ENCODE results near the gene MYL3.

Gene MYL3

DNA sequence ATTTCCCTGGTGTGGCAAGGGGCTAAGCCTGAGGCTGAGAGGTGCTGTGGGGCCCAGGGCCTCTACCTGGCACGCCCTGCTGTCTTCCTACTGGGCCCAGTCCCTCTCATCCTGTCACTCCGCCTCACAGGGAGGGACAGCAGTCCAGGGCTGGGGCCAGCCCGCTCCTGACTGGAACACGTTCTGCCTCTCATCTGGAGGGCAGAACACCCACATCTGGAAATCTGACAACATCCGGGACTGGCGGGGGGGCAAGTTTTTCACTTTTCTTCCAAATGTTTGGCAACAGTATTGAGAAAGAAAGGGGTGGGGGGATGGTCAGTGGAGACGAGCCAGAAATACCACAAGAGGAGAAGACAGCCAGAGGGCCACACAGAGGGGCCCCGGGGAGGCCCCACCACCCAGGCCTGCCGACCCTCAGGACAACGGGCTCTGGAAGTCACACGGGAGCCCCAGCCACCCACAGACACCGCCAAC, 1.8 kb upstream of the MYL3 start:
- DNase-seq (ENCODE audit: low read depth): no peak

DNA sequence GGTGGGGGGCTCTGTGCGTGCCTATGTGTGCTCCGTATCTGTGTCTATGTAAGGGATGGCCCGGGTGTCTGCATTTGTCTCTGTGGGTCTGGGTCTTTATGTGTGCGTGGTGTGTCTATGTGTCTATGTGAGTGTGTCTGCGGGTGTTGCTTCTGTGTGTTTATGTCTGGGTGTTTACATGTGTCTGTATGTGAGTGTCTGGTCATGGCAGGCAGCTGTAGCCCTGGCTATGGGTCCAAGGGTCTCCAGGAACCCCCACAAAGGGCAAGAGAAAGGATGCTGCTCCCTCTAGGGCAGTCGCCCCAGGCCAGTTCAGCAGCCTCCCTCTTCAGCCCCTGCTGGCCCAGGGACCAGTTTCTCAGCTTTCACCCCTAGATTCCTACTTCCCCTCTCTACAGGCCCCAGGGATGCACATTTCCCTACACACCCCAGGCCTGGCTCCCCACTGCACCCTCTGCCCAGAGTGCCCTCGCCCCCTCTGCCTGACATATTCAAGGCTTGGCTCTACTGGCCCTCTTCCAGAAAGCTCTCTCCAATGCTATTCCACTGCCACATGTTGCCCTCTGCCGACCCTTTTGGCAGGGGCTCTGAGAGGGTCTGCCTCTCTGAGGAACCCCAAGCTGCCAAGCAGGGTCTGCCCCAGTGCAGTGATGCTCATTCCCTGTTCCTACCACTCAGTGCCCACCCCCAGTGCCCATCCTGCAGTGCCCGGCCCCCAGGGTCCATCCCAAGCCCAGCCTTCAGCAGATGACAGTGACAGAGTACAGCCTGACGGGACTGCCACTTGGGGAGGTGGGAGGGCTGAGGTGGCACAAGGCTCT, 1.0 kb upstream of the MYL3 start:
- no peak for DNase-seq (ENCODE audit: low read depth)

DNA sequence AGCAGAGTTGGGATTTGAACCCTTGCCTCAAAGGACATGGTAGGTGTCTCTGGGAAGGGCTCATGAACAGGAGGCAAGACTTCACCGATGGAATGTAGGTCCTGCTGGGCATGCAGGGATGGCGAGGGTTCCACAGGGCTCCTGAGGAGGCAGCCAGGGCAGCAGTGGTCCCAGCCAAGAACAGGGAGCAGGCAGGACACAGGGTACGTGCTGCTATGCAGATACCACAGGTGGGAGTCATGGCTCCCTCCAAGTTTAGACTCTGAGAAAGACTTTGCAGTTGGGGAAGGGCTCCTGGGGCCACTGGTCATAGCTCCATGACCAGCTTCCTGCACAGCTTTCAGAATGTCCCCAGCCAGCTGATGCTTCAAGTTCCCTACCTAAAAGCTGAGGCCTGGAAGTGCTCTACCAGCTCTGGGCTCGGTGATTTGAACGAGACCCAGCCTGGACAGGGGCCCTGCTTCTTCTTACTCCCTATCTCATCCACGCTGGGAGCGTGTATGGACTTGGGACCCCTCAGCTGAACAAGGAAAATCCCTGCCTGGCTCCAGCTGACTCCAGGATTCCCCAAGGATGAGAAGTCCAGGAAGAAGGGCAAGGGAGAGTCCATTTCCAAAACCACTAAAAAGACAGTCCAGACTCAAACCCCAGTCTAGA, 747 bp downstream of the MYL3 start:
- DNase-seq (ENCODE audit: low read depth): no peak

DNA sequence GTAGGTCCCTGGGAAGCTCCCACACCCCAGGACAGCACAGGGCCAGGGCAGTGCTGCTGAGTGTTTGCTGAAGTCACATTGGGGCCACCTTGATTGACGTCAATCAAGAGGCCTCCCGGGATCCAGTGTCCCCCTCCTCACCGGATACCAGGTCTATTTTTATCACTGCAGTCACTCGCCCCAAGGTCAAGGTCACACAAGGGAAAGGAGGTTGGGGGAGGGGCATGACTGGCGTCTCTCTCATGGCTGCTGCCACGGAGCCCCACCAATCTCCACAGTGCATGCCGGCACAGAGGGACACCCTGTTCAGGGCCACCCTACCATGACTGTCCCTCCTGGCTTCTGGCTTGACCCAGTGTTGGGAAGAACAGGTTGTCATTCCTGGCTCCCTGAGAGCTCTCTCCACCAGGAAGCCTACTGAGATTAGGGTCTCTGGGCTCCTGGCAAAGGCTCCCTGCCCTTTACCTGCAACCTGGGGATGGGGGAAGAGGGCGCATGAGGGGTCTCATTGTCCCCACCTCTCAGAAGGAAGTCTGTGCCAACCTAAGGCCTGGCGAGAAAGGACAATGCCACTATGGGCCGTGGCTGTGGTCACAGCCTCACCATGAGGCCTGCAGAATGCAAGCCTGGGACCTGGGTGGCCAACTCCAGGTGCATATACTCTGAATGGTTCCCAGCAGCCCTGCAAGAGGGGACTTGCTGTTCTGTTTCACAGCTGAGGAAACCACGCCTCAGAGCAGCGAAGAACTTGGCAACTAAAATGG, 1.5 kb downstream of the MYL3 start:
- DNase-seq (ENCODE audit: low read depth): no peak

DNA sequence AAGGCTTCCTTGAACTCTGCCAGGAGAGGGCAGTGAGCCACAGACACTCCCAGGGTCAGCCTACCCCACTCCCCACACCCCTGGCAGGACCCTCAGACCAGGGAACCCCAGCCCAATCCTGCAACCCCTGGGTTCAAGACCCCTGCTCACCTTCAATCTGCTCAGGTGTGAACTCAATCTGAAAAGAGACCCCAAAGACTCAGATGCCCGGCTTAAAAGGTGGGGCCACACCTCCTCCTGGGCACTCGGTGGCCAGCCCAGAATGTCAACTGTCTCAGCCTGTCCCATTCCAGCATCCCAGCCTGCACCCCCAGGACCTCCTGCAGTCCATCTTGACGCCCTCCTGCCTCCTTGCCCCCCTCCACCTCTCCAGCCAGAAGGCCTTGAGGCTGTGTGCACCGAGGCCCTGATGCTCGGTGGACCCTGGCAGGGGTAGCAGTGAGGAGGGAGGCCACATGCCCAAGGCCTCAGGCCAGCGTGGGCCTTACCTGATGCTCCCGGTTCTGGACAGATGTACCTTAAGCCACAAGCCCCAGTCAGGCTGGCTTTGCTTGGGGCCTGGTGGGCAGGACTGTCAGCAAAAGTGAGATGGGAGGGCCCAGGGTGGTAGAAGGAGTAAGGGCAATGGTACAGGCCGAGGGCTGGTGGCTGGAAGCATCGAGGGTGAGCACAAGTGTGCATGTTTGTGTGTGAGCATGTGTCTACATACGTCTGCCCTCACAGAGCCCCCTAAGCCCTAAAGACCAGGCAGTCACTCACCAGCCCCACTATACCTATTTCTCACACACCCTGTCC, 2.2 kb downstream of the MYL3 start:
- no peak for DNase-seq (ENCODE audit: low read depth)

DNA sequence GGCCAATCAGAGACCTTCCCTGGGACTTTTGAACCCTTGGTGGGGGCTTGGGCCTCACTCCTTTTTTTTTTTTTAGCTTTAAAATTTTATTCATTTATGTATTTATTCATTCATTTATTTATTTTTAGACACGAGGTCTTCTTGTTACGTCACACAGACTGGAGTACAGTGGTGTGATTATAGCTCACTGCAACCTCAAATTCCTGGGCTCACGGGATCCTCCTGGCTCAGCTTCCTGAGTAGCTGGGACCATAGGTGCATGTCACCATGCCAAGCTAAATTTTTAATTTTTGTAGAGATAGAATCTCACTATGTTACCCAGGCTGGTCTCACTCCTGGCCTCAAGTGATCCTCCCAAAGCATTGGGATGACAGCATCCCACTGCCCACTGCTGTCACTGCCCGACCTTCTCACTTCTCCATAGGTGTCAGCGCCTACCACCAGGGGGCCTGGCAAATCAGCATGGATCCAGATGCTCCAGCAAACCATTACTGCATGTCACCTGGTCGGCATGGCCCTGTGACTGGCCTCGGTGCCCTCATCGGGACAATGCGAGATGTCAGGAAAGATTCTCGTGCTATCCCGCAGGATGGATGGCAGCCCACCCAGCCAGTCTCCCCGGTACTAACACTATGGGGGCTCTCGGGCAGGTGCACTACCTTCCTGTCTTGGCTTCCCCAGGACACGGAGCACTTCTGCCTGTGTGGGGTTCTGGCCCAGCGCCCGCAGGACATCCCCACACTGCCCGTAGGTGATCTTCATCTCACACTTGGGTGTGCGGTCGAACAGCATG, 3.0 kb downstream of the MYL3 start:
- no peak for DNase-seq (ENCODE audit: low read depth)

DNA sequence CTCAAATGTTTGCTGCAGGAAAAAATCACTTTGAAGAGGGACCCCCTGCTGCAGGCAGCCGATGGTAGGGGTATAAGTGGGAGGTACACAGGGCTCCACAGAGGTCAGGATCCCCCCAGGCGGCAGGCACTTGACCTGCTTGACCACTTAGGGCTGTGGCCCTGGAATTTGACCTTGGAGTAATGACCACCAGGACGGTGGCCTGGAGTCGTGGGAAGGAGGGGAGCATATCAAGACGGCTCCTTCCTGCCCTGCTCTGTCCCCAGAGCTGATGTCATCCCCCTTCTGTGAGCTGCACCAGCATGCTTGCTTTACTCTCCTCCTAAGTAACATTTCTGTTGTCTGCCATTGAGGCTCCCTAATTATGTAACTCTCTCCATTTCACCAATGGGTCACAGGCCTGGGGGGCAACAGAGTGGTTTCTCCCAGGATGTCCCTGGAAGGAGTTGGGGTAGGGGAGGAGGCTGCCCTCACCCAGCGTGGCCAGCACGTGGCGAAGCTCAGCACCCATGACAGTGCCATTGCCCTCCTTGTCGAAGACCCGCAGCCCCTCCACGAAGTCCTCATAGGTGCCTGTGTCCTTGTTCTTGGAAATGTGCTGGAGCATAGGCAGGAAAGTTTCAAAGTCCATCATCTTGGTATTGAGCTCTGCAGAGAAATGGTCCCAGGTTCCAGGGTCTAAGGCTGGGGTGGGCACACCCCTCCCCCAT, 4.1 kb downstream of the MYL3 start:
- no peak for DNase-seq (ENCODE audit: low read depth)

DNA sequence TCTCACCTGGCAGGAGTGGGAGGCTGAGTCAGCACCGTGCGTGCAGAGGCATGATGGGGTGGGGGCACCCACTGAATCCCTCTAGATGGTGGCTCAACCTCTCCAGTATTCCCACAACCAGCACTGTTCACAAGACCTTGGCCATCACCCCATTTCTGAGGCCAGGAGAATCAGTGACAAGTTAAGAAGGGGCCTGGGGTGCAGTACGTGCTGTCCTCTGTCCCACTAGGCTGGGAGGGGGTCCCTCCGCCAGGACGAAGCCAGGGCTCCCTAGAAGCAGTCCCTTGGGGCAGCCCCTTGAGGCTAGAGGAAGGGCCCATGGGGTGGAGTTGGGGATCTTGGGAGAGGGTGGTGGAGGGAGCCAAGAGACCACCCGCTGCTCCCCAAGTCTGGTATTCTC, 4.8 kb downstream of the MYL3 start:
- DNase-seq (ENCODE audit: low read depth): no peak

DNA sequence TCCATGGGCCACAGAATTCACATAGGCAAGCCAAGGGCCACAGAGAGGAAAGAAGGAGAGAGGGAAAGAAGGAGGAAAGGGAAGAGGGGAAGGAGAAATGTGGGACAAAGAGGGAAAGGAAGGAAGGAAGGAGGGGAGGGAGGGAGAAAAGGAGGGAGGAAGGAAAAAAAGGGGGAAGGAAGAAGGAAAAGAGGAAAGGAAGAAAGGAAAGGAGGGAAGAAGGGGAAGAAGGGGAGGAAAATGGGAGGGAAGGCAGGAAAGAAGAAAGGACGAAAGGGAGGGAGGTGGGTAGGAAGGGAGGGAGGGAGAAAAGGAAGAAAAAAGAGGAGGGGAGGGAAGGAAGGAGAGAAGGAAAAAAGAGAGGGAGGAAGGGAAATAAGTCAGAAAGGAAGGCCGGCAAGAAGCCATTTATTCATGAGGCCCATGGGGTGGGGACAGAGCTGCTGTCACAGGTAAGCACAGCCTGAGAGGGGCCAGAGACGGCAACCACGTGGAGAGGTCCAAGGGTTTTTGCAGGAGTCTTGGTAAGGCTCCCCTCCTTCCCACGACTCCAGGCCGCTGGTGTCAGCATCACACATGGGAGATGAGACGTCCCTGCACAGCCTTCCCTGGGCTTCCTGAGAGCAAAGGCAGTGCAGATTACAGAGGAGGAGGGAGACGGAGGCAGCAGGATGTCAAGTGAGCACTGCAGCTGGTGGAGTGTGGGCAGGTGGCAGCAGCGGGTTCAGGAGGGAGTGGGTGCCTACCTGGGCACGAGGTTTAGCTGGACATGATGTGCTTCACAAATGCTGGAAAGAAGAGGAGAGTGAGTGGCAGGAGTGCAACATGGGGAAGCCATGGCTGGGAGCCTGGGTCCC, 5.5 kb downstream of the MYL3 start:
- DNase-seq (ENCODE audit: low read depth): no peak

DNA sequence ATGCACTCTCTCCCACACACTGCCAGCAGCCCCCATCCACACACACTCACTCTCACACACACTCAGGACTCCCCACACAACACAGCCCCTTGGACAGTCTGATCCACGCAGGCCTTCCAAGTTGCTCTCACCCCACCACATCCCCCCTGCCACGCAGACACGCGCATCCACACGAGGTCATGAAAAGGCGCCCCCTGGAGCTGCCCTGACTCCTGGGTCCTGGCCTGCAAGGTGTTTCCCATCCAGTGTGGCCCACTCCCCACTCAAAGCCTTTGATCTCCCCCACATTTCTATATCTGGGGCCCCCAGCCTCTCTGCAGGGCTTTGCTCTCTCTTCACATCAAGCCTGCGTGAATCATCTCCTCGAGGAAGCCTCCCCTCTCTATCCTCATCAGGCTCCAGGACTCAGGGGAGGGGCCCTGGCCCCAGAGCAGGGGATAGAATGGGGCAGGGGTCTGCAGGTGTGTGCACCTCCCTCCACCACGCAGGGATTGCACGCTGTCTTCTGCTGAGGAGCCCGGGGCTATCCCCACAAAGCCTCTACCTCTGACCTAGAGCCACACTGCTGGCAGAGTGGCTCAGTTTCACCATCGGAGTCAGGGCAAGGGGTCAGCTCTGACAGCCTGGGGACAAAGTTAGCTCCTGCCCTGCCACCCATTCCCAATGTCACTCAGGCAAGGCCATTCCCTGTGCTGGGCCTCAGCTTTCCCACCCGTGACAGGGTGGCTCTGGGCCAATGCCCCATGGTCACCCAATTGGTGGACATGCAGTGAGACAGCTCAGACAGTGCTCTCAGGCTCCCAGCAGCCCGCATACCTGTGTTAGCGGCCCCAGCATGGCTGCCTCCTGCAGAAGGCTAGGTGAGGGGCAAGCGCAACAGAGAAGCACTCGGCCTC, 6.4 kb downstream of the MYL3 start:
- no peak for DNase-seq (ENCODE audit: low read depth)

DNA sequence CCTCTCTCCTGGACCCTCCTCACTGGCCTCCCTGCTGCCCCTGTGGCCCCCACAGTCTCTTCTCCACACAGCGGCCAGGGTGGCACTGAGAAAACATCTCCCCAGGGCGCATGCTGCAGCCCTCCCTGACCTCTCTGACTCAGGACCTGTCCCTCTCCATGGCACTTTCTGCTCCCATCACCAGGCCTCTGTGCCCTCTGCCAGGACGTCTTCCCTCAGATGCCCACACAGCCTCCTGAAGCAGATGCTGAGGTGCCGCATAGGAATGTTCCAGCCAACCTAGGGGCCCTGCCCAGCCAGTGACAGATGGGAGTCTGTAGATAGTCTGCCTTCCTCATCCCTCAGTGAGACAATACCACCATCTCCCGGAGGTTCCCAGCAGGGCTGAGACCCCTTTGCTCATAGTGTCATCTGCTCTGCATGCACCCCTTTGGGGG, 8.7 kb downstream of the MYL3 start:
- no peak for DNase-seq (ENCODE audit: low read depth)

DNA sequence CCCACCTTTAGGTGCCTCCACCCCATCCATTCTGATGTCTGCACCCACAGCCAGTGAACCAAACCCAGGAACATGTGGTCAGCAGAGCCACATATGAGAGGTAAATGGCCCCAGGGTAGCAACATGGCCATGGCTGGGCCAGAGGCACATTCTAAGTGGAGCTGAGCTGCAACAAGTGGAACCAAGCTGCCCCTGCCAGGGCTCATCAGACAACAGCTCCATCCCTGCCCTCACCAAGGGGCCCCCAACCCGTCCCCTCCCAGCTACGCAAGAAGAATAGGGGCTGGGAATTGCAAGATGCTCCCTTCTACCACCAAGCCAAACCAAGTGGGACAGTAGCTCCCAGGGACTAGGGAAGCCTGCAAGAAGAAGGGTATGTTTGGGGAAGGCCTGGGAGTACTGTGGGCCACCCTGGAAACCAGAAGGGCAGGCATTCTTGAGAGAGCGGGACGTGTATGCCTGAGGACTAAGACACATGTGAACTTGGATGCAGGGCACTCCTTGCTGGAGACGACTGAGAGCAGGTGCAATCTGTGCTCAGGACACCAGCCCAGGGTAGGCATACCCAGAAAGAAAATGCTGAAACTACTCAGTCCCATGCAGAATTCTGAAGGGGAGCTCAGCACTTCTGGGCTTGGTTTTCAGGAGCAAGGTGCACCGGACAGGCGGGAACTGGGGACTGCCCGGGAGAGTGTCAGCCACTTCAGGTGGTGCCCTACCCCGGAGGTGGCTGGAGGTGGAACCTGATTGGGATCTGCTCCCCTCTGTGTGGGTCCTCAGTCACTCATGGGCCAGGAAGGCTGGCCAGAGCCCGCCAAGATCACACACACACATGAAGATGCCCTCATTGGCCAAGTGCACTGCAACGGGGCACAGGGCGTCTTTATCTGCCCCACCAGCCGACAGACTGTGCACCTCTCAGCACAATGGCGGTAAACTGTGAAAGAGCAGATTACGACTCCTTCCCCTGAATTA, 9.5 kb downstream of the MYL3 start:
- DNase-seq (ENCODE audit: low read depth): no peak

DNA sequence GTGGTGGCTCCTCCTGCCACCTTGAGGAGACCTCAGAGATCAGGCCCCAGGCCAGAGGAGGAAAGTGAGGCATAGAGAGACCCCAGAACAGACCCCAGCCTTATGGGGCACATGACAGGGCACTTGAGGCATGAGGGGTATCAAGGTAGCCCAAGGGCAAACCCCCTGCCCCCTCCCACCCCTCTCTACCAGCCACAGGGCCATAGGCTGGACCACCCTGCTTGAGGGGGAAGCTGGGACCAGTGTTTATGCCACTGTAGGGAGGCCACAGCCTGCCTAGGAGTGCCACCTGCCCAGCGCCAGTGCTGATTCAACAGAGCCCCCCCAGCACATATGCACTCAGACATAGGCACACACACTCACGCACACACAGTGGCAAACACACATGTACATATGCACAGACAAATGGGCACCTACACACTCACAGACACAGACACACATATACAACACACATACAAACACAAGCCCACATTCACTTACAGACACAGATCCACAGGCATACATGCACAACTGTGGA, 10.3 kb downstream of the MYL3 start:
- no peak for DNase-seq (ENCODE audit: low read depth)

DNA sequence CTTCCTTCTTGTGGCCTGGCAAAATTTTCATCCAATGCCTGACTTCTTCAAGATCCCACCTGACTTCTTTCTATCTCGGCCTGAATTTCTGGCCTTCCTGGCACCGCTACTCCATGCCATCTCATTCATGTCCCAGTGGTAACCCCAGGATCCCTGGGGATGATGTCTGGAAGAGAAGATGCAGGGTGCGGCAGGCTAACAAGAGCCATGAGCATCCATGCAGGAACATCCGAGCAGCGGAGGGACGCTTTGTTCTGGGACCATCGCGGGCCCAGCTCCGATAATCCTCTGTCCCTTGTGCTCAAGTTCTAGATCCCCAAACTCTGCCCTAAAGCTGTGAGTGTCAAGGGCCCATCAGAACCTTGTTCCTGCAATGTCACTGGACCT, 10.9 kb downstream of the MYL3 start:
- DNase-seq (ENCODE audit: low read depth): no peak

DNA sequence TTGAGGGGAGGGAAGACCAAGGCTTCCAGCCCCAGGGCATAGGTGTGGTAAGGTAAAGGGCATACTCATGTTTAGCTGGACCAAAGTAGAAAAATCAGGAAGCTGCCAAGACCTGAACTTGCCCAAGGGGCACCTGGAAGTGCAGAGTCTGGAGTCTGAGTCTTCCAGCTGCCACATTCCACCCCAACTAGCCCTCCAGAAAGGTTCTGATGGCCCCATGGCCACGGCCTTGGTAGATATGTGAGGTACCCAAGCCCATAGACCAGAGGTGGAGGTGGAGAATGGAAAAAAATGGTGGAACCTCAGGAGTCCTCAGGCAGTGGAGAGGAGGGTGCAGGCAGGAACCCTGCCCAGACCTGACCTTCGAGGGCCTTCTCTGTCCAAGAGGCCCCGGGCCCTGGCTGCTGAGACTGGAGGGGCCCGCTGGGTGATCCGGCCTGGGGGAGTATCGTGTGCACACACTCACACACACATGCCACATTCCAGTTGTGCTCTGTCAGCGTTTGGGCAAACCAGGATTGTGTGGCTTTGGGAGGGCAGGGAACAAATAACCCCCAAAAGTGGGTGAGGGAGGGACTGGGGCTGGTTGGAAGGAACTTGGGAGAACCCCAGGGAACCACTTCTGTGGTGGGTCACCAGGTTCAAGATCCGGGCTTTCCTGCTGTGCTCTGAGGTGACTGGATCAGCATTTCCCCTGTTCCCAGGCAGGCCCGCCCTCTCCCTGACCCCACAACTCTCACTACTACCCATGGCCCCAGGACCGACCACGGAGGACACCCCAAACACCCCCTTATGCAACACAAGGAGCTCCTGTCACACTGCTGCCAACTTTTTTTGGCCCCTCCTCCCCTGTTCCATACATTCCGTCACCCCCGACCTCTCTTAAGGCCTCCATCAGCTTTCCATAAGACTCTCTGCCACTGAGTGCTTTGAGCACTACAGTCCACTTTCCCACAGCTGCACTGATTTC, 11.6 kb downstream of the MYL3 start:
- no peak for DNase-seq (ENCODE audit: low read depth)

DNA sequence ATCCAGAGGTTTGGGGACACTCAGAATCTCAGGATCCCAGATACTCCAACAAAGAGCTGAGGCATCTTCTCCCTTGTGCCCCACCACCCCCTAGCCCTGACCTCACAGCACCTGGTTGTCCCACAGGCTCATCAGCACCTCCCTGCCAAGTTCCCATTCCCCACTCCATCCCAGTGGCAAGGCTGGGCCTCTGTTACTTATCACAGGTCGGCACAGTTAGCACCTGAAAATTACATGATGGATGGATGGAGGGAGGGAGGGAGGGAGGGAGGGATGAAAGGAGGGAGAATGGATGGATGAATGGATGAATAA, 12.8 kb downstream of the MYL3 start:
- DNase-seq (ENCODE audit: low read depth): no peak

Measured in stimulated activated CD8-positive, alpha-beta memory T cell treated with anti-CD3 and anti-CD28 coated beads, Interleukin-15, amount 100 ng/mL, for 24 hours (primary cell).